Activated T-cell treated with anti-CD3 and anti-CD28 coated beads for 48 hours (primary cell): ENCODE measurements around the gene ALG12.
A peak's percentile ranks its signal among the peaks of the same experiment; 100 is the strongest.
"Not testable (repeated sequence)": the region's sequence is repeated elsewhere in the genome, so short reads cannot be mapped to it uniquely, and the experiment has no call there.

ENCODE experiments used
- DNase-seq: peaks from one replicate; pipeline ENCODE4 v3.0.0-alpha.2; 2020; ENCODE audit warnings: low read depth

Gene ALG12

DNA sequence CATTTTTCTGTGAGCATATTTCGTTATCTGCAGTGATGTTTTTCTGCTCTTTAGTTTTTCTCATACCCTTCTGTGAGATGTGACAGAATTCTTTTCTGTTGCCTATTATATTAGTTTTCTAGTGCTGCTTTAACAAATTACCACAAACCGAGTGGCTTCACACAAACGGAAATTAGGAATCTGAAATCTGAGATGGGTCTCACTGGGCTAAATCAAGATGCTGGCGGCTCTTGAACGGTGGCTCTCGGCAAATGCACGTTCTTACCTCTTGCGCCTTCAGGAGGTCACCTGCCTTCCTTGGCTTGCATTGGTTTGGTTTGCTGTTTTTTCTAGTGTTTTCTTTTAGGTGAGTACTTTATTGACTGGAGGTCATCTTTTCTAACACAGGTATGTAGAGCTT is 51.6 kb downstream of the ALG12 start:
- no peak for DNase-seq

DNA sequence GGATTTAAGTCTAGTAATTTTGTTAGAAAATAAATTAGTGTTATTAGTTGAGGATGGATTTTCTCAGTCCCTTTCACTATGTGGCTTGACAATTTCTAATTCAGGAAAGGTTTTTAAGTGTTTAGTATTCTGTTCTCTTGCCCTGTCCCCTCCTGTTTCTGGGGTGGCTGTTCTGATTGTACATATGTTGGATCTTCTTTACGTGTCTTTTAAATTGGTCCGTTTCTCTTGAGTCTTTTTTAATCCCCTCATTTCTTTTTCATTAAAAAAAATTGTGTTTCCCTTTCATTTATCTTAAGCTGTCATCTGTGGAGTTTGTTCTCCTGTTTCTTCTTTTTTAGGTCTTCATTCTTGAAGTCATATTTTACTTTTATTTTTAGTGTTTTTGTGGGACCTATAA is 52.1 kb downstream of the ALG12 start:
- no peak for DNase-seq

DNA sequence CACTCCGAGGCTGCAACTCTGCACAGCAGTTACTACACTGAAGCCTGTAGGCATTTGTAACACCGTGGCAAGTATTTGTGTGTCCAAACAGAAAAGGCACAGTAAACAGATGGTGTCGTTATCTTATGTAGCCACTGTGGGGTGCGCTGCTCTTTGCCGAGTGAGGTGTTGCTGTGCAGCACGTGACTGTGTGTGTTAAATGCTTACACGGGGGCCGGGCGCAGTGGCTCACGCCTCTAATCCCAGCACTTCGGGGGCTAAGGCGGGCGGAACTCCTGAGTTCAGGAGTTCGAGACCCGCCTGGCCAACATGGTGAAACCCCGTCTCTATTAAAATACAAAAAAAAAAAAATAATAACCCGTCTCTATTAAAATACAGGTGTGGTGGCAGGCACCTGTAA is 53.1 kb downstream of the ALG12 start:
- no peak for DNase-seq

DNA sequence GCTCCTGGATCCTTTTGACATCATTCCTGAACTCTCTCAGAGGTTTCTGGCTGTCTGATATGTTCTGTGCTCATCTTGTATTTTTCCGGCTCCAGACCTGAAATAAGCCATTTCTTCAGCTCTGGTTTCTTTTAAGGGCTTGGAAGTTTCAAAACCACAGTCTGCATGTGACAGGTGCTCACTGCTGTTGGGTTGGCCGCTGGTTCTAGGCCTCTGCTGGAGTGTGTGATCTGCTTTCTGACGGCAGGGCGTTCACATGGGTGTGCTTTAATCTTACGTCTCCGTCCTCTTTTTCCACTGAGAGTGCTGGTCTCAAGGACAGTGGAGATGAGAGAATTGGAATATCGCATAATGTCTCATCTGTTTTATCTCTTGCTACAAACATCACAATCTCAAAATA is 54.3 kb downstream of the ALG12 start:
- no peak for DNase-seq

DNA sequence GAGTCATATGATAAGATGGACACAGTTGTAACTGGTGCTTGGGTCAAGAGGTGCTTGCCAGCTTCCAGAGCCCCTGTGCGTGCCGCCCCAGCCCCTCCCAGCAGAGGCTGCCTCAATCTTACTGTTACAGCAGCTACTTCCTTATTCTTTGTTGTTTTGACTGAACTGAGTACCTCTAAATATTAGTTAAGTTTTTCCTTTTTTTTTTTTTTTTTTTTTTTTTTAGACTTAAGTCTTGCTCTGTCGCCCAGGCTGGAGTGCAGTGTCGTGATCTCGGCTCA is 55.8 kb downstream of the ALG12 start:
- DNase-seq = no peak

DNA sequence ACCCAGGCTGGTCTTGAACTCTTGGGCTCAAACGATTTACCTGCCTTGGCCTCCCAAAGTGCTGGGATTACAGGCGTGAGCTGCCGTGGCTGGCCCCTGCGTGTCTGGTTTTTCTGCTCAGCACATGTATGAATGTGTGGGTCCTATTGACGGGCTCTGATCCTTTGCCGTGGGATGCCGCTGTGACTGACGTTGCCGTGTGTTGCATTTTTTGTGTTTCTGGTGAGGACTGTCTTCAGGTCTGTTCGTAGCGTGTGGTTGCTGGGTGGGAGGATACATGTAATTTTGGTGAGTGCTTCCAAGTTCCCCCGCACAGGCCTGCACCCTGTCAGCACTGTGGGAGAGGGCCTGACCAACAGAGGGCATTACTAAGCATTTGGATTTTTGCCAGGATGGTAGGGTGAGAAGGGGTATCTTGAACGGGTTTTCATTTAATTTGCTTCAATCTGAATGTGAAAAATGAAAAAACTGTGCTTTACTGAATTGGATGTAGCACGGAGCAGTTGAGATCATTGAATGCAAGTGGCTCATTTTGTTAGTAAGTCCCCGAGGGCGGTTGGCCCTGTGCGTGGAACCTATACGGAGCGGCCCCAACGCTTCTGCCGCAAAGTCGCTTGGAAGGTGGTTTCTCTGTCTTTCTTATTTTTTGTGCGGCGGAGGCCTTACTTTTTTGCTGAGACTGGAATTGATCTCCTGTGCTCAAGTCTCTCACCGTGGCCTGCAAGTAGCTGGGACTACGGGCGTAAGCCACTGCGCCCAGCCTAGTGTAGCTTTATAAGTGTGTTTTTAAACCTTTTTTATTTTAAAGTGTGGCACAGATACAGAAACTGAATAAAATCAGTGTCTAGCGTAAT is 56.4 kb downstream of the ALG12 start:
- DNase-seq = no peak

DNA sequence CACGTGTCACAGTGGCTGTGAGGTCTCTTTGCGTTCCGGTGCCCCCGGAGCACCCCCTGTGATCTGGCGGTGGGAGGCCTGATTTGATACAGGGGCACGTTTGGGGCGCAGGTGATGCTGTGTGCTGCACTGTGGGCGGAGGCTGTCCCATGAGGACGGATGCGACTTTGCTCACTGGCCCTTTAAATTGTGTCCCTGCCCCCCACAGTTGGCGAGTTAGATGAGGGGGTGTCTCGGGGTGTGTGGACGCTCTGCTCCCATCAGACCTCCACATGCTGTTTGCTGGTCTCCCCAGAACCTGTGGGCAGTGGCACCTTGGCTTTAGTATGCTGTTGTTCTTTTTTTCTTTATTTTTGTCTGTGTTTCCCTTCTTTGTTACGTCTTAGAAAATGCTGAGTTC is 59.4 kb downstream of the ALG12 start:
- no peak for DNase-seq

DNA sequence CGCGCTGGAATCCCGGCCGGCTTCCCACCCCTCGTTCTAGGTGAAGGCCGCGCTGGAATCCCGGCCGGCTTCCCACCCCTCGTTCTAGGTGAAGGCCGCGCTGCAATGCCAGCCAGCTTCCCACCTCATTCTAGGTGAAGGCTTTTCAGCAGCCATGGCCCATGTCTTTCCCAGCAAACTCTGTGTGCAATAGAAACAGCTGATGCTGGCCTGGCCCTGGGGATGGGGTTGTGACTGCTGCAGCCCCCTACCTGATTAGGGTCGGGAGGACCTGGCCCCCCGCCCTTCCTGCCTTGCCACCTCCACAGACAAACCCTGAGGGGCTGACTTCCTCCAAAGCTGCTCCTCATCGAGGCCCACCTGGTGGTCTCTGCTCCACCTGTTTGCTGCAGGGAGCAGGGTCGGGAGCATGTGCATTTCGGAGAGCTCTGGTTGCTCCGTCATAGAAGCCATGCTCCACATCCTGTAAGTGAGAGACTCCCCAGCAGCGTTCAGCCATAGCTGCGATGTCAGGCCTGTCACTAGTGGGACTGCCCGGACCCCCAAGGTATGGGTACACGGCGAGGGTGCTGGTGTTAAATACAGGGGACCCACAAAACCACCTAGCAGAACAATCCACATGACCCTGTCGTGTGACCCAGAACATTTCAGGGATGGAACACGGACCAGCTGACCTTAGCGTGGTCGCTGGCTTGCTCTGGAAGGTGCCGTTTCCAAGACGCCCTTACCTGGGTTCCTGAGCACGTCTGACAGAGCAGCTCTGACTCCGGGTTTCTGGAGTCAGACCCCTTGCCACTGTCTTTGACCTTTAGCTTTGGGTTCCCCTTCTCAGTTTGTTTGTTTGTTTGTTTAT is 61.2 kb downstream of the ALG12 start:
- no peak for DNase-seq

DNA sequence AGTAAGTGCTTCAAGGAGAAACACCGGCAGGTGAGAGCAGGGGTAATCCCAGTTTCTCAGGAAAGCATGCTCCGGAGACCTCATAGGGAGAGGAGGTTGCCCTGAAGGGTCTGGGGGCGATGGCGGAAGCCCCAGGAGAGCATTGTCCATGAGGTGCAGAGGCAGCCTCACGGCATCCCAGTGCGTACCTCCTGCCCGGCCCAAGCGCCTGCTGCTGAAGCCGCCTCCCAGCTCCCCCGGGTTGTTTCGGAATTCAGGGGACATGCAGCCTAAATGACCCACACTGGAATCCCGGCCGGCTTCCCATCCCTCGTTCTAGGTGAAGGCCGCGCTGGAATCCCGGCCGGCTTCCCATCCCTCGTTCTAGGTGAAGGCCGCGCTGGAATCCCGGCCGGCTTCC is 61.9 kb downstream of the ALG12 start:
- no peak for DNase-seq

DNA sequence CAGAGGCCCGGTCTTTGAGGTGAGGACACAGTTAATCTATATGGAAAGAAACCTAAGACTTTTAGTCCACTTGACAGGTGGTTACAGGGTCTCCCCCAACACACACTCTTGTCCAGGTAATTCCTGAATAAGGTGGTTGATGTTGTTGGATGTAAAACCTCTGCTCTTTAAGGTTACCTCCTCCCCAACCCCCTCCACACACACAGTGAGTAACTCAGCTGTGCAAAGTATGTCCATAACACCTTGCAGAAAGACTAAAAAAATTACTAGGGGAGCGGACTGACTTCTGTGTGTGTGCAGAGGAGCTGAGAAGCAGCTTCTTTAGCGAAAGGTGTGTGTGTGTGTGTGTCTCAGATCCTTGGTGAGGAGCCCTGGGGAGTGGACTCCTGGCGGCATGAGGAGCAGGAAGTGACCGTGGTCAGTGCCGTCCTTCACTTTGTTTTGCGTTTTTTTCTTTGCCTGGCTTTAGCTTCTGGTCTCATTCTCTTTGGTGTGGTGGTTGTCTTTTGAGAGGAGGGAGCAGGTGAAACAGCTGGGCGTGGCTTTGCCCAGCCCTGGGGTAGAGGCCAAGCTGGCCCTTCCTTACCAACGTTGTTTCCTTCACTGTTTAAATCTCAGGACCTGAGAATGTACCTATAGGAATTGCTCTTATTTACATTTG is 62.9 kb downstream of the ALG12 start:
- DNase-seq = no peak

DNA sequence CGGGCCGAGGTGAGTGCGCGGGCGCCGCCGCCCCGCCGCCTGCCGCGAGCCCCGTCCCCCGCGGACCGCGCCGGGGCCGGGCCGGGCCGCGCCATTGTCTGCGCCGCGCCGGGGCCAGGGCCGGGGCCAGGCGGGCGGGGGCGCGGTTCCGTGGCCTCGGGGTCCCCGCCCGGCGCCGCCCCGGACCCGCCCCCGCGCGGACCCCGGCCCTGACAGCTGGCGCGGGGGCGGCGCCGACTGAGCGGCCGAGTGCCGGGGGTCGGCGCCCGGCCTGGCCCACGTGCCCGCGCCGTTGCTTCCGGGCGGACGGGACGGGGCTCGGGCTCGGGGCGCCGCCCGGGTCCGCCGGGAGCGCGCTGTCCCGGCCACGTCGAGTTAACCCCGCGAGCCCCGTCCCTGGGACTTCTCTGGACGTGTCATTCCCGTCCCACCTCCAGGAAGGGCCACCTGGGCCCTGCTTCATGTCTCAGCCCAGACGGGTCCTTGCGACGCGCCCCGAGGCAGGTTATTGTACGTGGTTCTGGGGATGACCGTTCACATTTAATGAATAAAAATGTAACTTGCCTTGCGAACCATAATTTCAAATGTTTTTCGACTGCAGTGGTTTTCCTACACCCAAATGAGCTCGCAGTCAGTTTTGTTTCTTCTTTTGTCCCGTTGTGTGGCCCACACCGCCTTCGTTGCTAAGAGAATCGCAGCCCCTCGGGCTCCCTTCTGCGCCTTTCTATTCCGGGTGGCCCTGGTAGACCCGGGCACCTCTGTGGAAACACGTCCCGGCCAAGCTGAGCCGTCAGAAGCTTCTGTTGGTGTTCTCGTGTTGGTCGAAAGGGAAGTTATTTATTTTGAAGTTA is 64.0 kb downstream of the ALG12 start:
- no peak for DNase-seq

DNA sequence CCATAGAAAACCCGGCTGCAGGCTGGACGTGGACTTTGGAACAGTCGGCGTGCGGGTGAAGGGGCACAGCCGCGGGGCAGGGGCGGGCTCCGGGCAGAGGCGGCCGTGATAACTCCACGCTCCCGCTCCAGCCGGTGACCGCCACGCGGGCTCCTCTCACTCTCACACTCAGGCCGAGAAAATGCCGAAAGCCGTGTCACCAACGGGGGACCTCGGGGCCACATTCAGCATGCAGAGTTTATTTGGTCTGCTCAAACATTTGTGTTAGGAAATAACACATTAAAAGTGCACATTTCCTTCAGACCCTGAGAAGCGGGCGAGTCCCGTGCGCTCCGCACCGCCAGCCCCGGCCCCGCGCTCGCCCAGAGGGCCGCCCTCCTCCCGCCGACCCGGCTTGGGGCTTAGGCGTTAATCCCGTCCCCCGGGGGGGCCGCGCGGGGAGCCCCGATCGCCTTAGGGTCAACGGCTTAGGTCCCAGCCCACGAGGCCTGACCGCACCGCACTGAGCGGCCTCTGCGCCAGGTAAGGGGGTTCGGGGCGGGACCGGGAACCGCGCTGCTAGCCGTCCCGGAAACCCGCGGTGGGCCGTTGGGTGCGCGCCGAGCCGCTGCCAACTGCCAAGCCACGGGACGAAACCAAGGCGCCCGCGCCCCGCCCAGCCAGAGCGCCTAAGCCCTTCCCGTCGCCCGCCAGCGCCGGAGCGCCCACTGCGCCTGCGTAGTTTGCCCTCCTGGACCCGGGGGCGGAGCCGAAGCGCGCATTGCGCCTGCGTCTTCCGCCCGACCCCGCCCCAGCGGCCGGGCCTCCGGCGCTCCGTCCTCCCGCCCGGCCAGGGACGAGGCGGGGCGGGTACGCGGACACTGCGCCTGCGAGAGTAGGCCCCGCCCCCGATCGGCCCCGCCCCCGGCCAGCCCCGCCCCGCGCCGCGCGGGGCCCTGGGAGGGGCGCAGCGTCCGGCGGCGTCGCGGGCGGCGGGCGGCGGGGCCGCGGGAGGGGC is 65.0 kb downstream of the ALG12 start, which contains the start of gene ZBED4:
ZBED4 (plus strand) TSS at position 947 of the 997 bp plus-strand sequence. CDS start 29,819 bp downstream, outside the sequence.
- DNase-seq = peak; percentile 100

DNA sequence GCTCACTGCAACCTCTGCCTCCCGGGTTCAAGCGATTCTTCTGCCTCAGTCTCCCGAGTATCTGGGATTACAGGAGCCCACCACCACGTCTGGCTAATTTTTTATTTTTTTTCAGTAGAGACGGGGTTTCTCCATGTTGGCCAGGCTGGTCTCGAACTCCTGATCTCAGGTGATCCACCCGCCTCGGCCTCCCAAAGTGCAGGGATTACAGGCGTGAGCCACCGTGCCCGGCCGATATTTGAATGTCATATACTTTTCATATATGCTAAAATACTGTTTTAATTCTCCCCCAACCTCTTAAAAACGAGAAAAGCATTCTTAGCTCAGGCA is 65.7 kb downstream of the ALG12 start:
- not testable (repeated sequence) for DNase-seq

DNA sequence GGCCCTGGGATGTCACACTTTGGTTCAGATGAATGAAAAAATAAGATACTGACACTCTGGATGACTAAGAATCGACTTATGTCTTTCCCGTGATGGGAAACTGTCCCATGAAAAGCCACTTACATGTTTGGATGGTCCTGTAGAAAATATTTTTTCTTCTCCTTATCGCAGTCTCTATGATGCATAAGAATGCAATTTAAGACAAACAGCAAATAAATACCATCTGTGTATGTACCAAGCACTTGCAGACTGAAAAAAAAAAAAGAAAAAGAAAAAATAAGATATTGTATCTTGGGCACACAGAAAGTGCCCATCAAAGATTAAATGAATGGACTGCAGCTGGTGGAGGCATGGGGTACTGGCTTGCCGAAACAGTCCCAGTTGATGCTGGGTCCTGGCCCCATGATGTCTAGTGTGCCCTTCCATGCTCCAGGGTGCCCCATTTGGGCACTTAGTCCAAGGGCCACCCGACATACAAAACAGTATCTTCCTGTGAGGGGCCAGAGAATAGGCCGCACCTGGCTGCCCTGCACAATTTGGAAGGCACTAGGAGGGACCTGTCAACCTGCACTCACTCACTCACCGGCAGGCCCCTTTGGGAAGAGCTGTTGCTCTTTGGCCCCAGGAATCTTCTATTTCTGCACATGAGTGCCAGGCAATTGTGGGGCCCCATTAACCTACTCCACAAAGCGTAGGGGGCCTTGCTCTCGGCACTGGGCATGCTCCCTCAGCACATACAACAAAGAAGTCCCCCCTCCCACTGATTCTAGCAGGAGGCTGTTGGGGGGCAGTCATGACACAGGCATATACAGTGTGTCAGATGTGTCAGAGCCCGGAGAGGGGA is 67.1 kb downstream of the ALG12 start:
- no peak for DNase-seq
